B cell (primary cell): ENCODE results near the gene PLSCR4. TPM values are rescaled to one million over a fixed set of nuclear protein-coding genes. Genes with fewer than 3 reads are reported as not detected.

Experiments used
- ATAC-seq: fragments of 200-7000 bp; cut with Tn5 transposase; one replicate; pipeline ENCODE4 v1.10.0; 2021; ENCODE audit warnings: low read depth, mild to moderate bottlenecking, moderate number of reproducible peaks, moderate library complexity
- CTCF ChIA-PET: fragments of 350-600 bp; sonication (Branson Sonifier 250); formaldehyde crosslinking; loops from one replicate; lab custom pipeline; 2021; ENCODE audit warnings: antibody characterized with exemption, inconsistent platforms; lab: Charles Lee
- POLR2A ChIA-PET: fragments of 350-600 bp; sonication (Branson Sonifier 250); formaldehyde crosslinking; loops from one replicate; lab custom pipeline; 2021; ENCODE audit warnings: antibody characterized with exemption; lab: Charles Lee
- DNase-seq: peaks from one replicate; pipeline ENCODE4 v3.0.0; 2013
- H2AFZ ChIP-seq: 2 replicates; pipeline ENCODE4 v1.6.1; 2012; ENCODE audit warnings: mild to moderate bottlenecking, low read depth, low read length; ENCODE audit not compliant: insufficient read depth, poor library complexity, severe bottlenecking
- H3K27ac ChIP-seq, 2 donors: 1 replicate in 1 of 2; 2 replicates in 1 of 2; pipeline ENCODE4 v1.5.1; 2012 to 2013; ENCODE audit warnings: low read length in 2 of 2, mild to moderate bottlenecking in 2 of 2, moderate library complexity in 1 of 2
- H3K27me3 ChIP-seq, 4 experiments: fragments of 200-600 bp in 1 of 4; sonication (generic) in 1 of 4; replicated peaks in 1 of 4; 1 replicate in 2 of 4; 2 replicates in 2 of 4; pipeline versions ENCODE4 v1.6.1 to v1.7.0; 2013 to 2016; ENCODE audit warnings: low read length in 3 of 4, mild to moderate bottlenecking in 2 of 4, mixed read lengths in 1 of 4, moderate library complexity in 1 of 4; ENCODE audit not compliant: insufficient read depth in 4 of 4, control insufficient read depth in 3 of 4; ENCODE audit errors: control extremely low read depth in 1 of 4
- H3K36me3 ChIP-seq, 2 experiments: replicated peaks in 1 of 2; 1 replicate in 1 of 2; 2 replicates in 1 of 2; pipeline versions ENCODE4 v1.6.1 to v1.7.1; 2013; ENCODE audit warnings: low read length in 1 of 2; ENCODE audit not compliant: insufficient read depth in 2 of 2, control insufficient read depth in 1 of 2; ENCODE audit errors: control extremely low read depth in 1 of 2, extremely low read depth in 1 of 2
- H3K4me1 ChIP-seq, 2 donors: fragments of 200-600 bp in 1 of 2; sonication (generic) in 1 of 2; 1 replicate in 1 of 2; 2 replicates in 1 of 2; pipeline versions ENCODE4 v1.5.1 to v1.6.1; 2013 to 2017; ENCODE audit warnings: low read length in 2 of 2; ENCODE audit not compliant: control insufficient read depth in 2 of 2, insufficient read depth in 2 of 2
- H3K4me2 ChIP-seq: replicated peaks from 2 replicates; pipeline ENCODE3; 2012; ENCODE audit warnings: mild to moderate bottlenecking, low read depth, low read length; ENCODE audit not compliant: poor library complexity, severe bottlenecking
- H3K4me3 ChIP-seq, 5 experiments: fragments of 200-600 bp in 1 of 5; sonication (generic) in 1 of 5; 1 replicate in 3 of 5; 2 replicates in 2 of 5; pipeline versions ENCODE4 v1.5.1 to v1.7.0; 2011 to 2016; ENCODE audit warnings: low read length in 4 of 5, mild to moderate bottlenecking in 4 of 5, low read depth in 2 of 5, control low read depth in 1 of 5, moderate library complexity in 1 of 5; ENCODE audit not compliant: insufficient read depth in 1 of 5; ENCODE audit errors: control extremely low read depth in 1 of 5, extremely low read depth in 1 of 5
- H3K79me2 ChIP-seq: fragments of 200-600 bp; sonication (generic); one replicate; pipeline ENCODE4 v1.6.0; 2016; ENCODE audit warnings: low read length; ENCODE audit not compliant: control insufficient read depth, insufficient read depth
- H3K9ac ChIP-seq: fragments of 200-600 bp; sonication (generic); 2 replicates; pipeline ENCODE4 v1.6.1; 2017; ENCODE audit warnings: mild to moderate bottlenecking, low read length, moderate library complexity
- H3K9me3 ChIP-seq, 3 donors: one replicate each; pipeline versions ENCODE4 v1.6.1 to v1.7.1; 2013; ENCODE audit warnings: low read length in 2 of 3; ENCODE audit not compliant: control insufficient read depth in 2 of 3, insufficient read depth in 1 of 3; ENCODE audit errors: control extremely low read depth in 1 of 3
- H4K20me1 ChIP-seq: 2 replicates; pipeline ENCODE4 v1.6.0; 2012; ENCODE audit warnings: mild to moderate bottlenecking, low read length; ENCODE audit not compliant: insufficient read depth, control insufficient read depth, poor library complexity, severe bottlenecking
- H3K27ac Mint-ChIP-seq: one replicate; pipeline ENCODE4 v1.8.0; 2021; ENCODE audit warnings: mixed read lengths
- H3K27me3 Mint-ChIP-seq: one replicate; pipeline ENCODE4 v1.8.0; 2021; ENCODE audit warnings: mixed read lengths
- H3K4me1 Mint-ChIP-seq: one replicate; pipeline ENCODE4 v1.8.0; 2021; ENCODE audit warnings: mixed read lengths
- H3K4me3 Mint-ChIP-seq: one replicate; pipeline ENCODE4 v1.8.0; 2021; ENCODE audit warnings: mixed read lengths
- H3K9me3 Mint-ChIP-seq: one replicate; pipeline ENCODE4 v1.8.0; 2022; ENCODE audit warnings: mixed read lengths; ENCODE audit not compliant: insufficient read depth
- EZH2 ChIP-seq: IDR thresholded peaks from 2 replicates; pipeline ENCODE4 v1.6.1; 2012; ENCODE audit warnings: borderline replicate concordance, low read depth, mild to moderate bottlenecking, moderate library complexity, low read length; ENCODE audit not compliant: insufficient read depth, poor library complexity, severe bottlenecking
- WGBS: methylation state at CpG from one replicate; pipeline ENCODE4 v1.1.5; 2013; ENCODE audit warnings: missing lambda C conversion rate; ENCODE audit not compliant: insufficient coverage; 5-methylcytosine and 5-hydroxymethylcytosine counted together
- intact Hi-C: fragments of 100-400 bp; cut with micrococcal nuclease; formaldehyde crosslinking; loops from one replicate; pipeline ENCODE4 v1.10.0; 2022
- polyA plus RNA-seq: library from polyadenylated mRNA; depleted of rRNA; stranded (reverse); fragments of >200 nt; gene quantifications from 2 replicates; pipeline ENCODE4 v1.2.3, GENCODE V29; 2012
- total RNA-seq, 2 donors: library from RNA; stranded (reverse); fragments of 120-200 nt in 1 of 2; gene quantifications; 1 replicate in 1 of 2; 2 replicates in 1 of 2; pipeline versions ENCODE4 v1.2.3 to v1.2.4, GENCODE V29; 2013 to 2022
- TF ChIP-seq, protein P1 (sequence below): fragments of 200-600 bp; IDR thresholded peaks from one replicate; pipeline ENCODE4 v1.8.0; 2022; ENCODE audit warnings: antibody characterized with exemption, mild to moderate bottlenecking

The PLSCR4 gene
- total and polyA plus RNA-seq, 2 donors (not counting 1 experiment from before 2014, with no cell fraction given): not detected

GRCh38 chr3:146166826-146167225 is 84.1 kb downstream of the PLSCR4 start:
- no peaks in the 10 kb centered on the region for H3K36me3 ChIP-seq
- no peak overlapping the region for H3K9ac ChIP-seq
- WGBS: no CpG with 5 or more reads among the region's 3 CpGs
- ChIA-PET POLR2A (no interaction called here), CTCF (no interaction called here)
- H3K27me3 ChIP-seq: peaks cover 0 to 10% (median 6%) of the 10 kb centered on the region in 4 experiments
- no peaks in the 10 kb centered on the region for H3K79me2 ChIP-seq
- no peak for TF ChIP-seq EZH2
- TF ChIP-seq, protein P1, sequence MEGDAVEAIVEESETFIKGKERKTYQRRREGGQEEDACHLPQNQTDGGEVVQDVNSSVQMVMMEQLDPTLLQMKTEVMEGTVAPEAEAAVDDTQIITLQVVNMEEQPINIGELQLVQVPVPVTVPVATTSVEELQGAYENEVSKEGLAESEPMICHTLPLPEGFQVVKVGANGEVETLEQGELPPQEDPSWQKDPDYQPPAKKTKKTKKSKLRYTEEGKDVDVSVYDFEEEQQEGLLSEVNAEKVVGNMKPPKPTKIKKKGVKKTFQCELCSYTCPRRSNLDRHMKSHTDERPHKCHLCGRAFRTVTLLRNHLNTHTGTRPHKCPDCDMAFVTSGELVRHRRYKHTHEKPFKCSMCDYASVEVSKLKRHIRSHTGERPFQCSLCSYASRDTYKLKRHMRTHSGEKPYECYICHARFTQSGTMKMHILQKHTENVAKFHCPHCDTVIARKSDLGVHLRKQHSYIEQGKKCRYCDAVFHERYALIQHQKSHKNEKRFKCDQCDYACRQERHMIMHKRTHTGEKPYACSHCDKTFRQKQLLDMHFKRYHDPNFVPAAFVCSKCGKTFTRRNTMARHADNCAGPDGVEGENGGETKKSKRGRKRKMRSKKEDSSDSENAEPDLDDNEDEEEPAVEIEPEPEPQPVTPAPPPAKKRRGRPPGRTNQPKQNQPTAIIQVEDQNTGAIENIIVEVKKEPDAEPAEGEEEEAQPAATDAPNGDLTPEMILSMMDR: no peak
- H3K4me2 ChIP-seq: no peak overlapping the region
- H3K9me3 Mint-ChIP-seq: peaks cover 3% of the 10 kb centered on the region
- peaks cover 0 to under 1% of the 10 kb centered on the region in 2 donors for H3K4me1 ChIP-seq
- H3K27me3 Mint-ChIP-seq: peaks cover 17% of the 10 kb centered on the region
- H3K4me3 ChIP-seq: no peak overlapping the region
- no peaks in the 10 kb centered on the region for H4K20me1 ChIP-seq
- H3K27ac Mint-ChIP-seq: no peak overlapping the region
- no peaks in the 10 kb centered on the region for H3K4me1 Mint-ChIP-seq
- no peak overlapping the region for H2AFZ ChIP-seq
- no peak overlapping the region for H3K27ac ChIP-seq
- DNase-seq: no peak
- intact Hi-C loops: no loop called here
- H3K4me3 Mint-ChIP-seq: no peak overlapping the region
- ATAC-seq: no peak
- H3K9me3 ChIP-seq: no peaks in the 10 kb centered on the region

DNA sequence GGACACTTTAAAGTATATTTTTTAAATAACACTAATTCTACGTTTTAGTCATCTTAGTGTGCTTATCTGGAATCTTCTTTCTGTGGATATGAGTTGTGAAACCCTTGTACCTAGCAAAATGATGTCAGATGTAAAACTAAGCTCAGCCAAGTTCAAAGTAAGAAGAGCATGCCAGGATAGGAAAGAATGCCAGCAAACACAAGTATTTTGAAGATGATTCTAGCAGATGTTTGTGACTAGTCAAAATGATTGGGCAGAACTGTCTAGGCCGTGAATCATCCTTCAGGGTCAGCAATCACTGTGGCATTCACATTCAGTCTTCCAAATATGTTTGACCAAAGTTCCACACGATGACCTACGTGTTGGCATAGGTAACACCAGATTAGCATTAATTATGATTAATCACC is 84.5 kb downstream of the PLSCR4 start:
- peaks cover 20% of the 10 kb centered on the region for H3K27me3 Mint-ChIP-seq
- TF ChIP-seq, protein P1: no peak
- TF ChIP-seq EZH2: no peak
- Histone ChIP-seq H3K36me3 (no peaks in the 10 kb centered on the region), H3K4me2 (no peak overlapping the region), H3K4me3 (no peak overlapping the region), H3K79me2 (no peaks in the 10 kb centered on the region), H3K9me3 (no peaks in the 10 kb centered on the region), H3K27ac (no peak overlapping the region), H3K27me3 (peaks cover 0 to 14% (median 11%) of the 10 kb centered on the region in 4 experiments), H3K4me1 (peaks cover 3 to 5% of the 10 kb centered on the region in 2 donors), H3K9ac (no peak overlapping the region), H4K20me1 (no peaks in the 10 kb centered on the region), H2AFZ (no peak overlapping the region)
- ATAC-seq (no peak), DNase-seq (no peak)
- intact Hi-C loops: no loop called here
- H3K27ac Mint-ChIP-seq: no peak overlapping the region
- CTCF ChIA-PET: no interaction called here
- H3K9me3 Mint-ChIP-seq: peaks cover 3% of the 10 kb centered on the region
- no peak overlapping the region for H3K4me3 Mint-ChIP-seq
- 82% methylated on average over 1 of the region's 4 CpGs for WGBS
- H3K4me1 Mint-ChIP-seq: peaks cover 4% of the 10 kb centered on the region
- POLR2A ChIA-PET: no interaction called here
